H1 (cell line): Measurements from ENCODE around the gene PKP1. TPM values are rescaled to one million over a fixed set of nuclear protein-coding genes. Genes with fewer than 3 reads are reported as not detected.

ENCODE experiments used
- CTCF ChIA-PET: fragments of 300-600 bp; sonication (Branson Sonifier 250); formaldehyde crosslinking; loops from one replicate; lab custom pipeline; 2021; ENCODE audit not compliant: partially characterized antibody; lab: Charles Lee
- POLR2A ChIA-PET: fragments of 300-600 bp; sonication (Branson Sonifier 250); formaldehyde crosslinking; loops from one replicate; lab custom pipeline; 2021; ENCODE audit warnings: inconsistent platforms; ENCODE audit not compliant: partially characterized antibody; lab: Charles Lee
- DNase-seq, 2 experiments: peaks; one replicate each; pipeline versions ENCODE4 v3.0.0 to v3.0.0-alpha.2; 2010 to 2022; ENCODE audit warnings: low spot score in 2 of 2, low read depth in 1 of 2, mixed read lengths in 1 of 2
- FAIRE-seq: peaks from 2 replicates; lab custom pipeline; 2011; peaks lifted over from hg19 to GRCh38; lab: Jason Lieb, UNC
- H2AFZ ChIP-seq: 2 replicates; pipeline ENCODE4 v1.8.1; 2012; ENCODE audit warnings: low read length, inconsistent platforms
- H2AK5ac ChIP-seq: 2 replicates; pipeline ENCODE4 v1.6.1; 2013; ENCODE audit warnings: low read depth, low read length
- H2BK120ac ChIP-seq: replicated peaks from 2 replicates; pipeline ENCODE3; 2013; ENCODE audit warnings: low read depth, low read length, inconsistent platforms
- H2BK12ac ChIP-seq: 2 replicates; pipeline ENCODE4 v1.6.1; 2013; ENCODE audit warnings: low read depth, low read length
- H2BK15ac ChIP-seq: 2 replicates; pipeline ENCODE4 v1.6.1; 2013; ENCODE audit warnings: low read length
- H2BK20ac ChIP-seq: 2 replicates; pipeline ENCODE4 v1.6.1; 2013; ENCODE audit warnings: low read length
- H2BK5ac ChIP-seq: 2 replicates; pipeline ENCODE4 v1.6.1; 2013; ENCODE audit warnings: low read depth, low read length
- H3K14ac ChIP-seq: 2 replicates; pipeline ENCODE4 v1.6.1; 2013; ENCODE audit warnings: inconsistent platforms; ENCODE audit not compliant: insufficient read length
- H3K18ac ChIP-seq: 2 replicates; pipeline ENCODE4 v1.6.1; 2013; ENCODE audit warnings: low read length; ENCODE audit errors: extremely low read depth
- H3K23ac ChIP-seq: 2 replicates; pipeline ENCODE4 v1.6.1; 2013; ENCODE audit warnings: inconsistent platforms; ENCODE audit not compliant: insufficient read length
- H3K23me2 ChIP-seq: 2 replicates; pipeline ENCODE4 v1.6.1; 2013; ENCODE audit warnings: low read depth, low read length
- H3K27ac ChIP-seq: 2 replicates; pipeline ENCODE4 v1.6.1; 2011; ENCODE audit warnings: low read depth, low read length, inconsistent platforms
- H3K27me3 ChIP-seq, 4 experiments: replicated peaks in 1 of 4; 1 replicate in 1 of 4; 2 replicates in 3 of 4; pipeline versions ENCODE4 v1.6.1 to v1.8.1; 2011 to 2013; ENCODE audit warnings: low read length in 3 of 4, mild to moderate bottlenecking in 3 of 4, inconsistent platforms in 2 of 4, mixed read lengths in 2 of 4, moderate library complexity in 1 of 4; ENCODE audit not compliant: control insufficient read depth in 3 of 4, insufficient read depth in 3 of 4; ENCODE audit errors: extremely low read depth in 1 of 4
- H3K36me3 ChIP-seq, 4 experiments: 2 replicates each; pipeline versions ENCODE4 v1.6.1 to v1.8.1; 2011 to 2013; ENCODE audit warnings: mild to moderate bottlenecking in 4 of 4, low read length in 3 of 4, moderate library complexity in 2 of 4, control low read depth in 1 of 4, inconsistent platforms in 1 of 4; ENCODE audit not compliant: insufficient read depth in 4 of 4, control insufficient read depth in 2 of 4
- H3K4ac ChIP-seq: replicated peaks from 2 replicates; pipeline ENCODE3; 2013; ENCODE audit warnings: low read length, low read depth, mixed read lengths, inconsistent platforms; ENCODE audit not compliant: insufficient read length
- H3K4me1 ChIP-seq, 4 experiments: replicated peaks in 1 of 4; 1 replicate in 1 of 4; 2 replicates in 3 of 4; pipeline versions ENCODE4 v1.6.1 to v1.8.1; 2011 to 2013; ENCODE audit warnings: low read length in 3 of 4, inconsistent platforms in 2 of 4, mixed read lengths in 1 of 4; ENCODE audit not compliant: insufficient read depth in 4 of 4, control insufficient read depth in 3 of 4
- H3K4me2 ChIP-seq, 2 experiments: 2 replicates each; pipeline versions ENCODE4 v1.6.1 to v1.8.1; 2011 to 2013; ENCODE audit warnings: low read depth in 2 of 2, low read length in 2 of 2, control low read depth in 1 of 2, inconsistent platforms in 1 of 2, mild to moderate bottlenecking in 1 of 2; ENCODE audit not compliant: insufficient read depth in 1 of 2
- H3K4me3 ChIP-seq, 4 experiments: fragments of 200-600, 300-600 bp in 1 of 4; sonication (generic), shearing (Covaris generic), sonication (Bioruptor Twin) in 1 of 4; 2 replicates each; pipeline versions ENCODE4 v1.5.1 to v1.8.1; 2011 to 2016; ENCODE audit warnings: low read length in 4 of 4, low read depth in 3 of 4, control low read depth in 2 of 4, inconsistent platforms in 2 of 4, mild to moderate bottlenecking in 2 of 4, mixed read lengths in 1 of 4, moderate library complexity in 1 of 4; ENCODE audit not compliant: insufficient read depth in 2 of 4; ENCODE audit errors: extremely low read depth in 1 of 4
- H3K56ac ChIP-seq: replicated peaks from 2 replicates; pipeline ENCODE3; 2013; ENCODE audit warnings: low read depth, mild to moderate bottlenecking, mixed read lengths, low read length, inconsistent platforms; ENCODE audit not compliant: insufficient read length
- H3K79me1 ChIP-seq: 2 replicates; pipeline ENCODE4 v1.6.1; 2013; ENCODE audit warnings: low read depth, low read length, control low read depth
- H3K79me2 ChIP-seq, 2 experiments: 2 replicates each; pipeline versions ENCODE4 v1.6.1 to v1.8.1; 2012 to 2013; ENCODE audit warnings: low read length in 2 of 2, mild to moderate bottlenecking in 2 of 2, inconsistent platforms in 1 of 2; ENCODE audit not compliant: insufficient read depth in 2 of 2, control insufficient read depth in 1 of 2
- H3K9ac ChIP-seq, 4 experiments: replicated peaks in 1 of 4; 1 replicate in 1 of 4; 2 replicates in 3 of 4; pipeline versions ENCODE4 v1.6.1 to v1.8.1; 2011 to 2013; ENCODE audit warnings: low read depth in 3 of 4, low read length in 3 of 4, control low read depth in 2 of 4, mild to moderate bottlenecking in 2 of 4, moderate library complexity in 2 of 4, inconsistent platforms in 1 of 4; ENCODE audit errors: extremely low read depth in 1 of 4
- H3K9me3 ChIP-seq, 2 experiments: 2 replicates each; pipeline versions ENCODE4 v1.6.1 to v1.8.1; 2012 to 2013; ENCODE audit warnings: mild to moderate bottlenecking in 2 of 2, moderate library complexity in 2 of 2, control low read depth in 1 of 2, inconsistent platforms in 1 of 2, low read depth in 1 of 2, low read length in 1 of 2, mixed read lengths in 1 of 2; ENCODE audit not compliant: insufficient read depth in 2 of 2
- H4K20me1 ChIP-seq, 2 experiments: replicated peaks in 1 of 2; 2 replicates each; pipeline versions ENCODE3 to v1.8.1; 2011 to 2013; ENCODE audit warnings: inconsistent platforms in 2 of 2, low read length in 2 of 2, mild to moderate bottlenecking in 1 of 2; ENCODE audit not compliant: insufficient read depth in 2 of 2, control insufficient read depth in 1 of 2
- H4K5ac ChIP-seq: 2 replicates; pipeline ENCODE4 v1.6.1; 2013; ENCODE audit warnings: low read length, low read depth, mixed read lengths, inconsistent platforms; ENCODE audit not compliant: insufficient read length
- H4K8ac ChIP-seq: 2 replicates; pipeline ENCODE4 v1.8.0; 2013; ENCODE audit warnings: mild to moderate bottlenecking, moderate library complexity, low read length, inconsistent platforms; ENCODE audit not compliant: insufficient read depth; ENCODE audit errors: extremely low read depth
- H4K91ac ChIP-seq: replicated peaks from 2 replicates; pipeline ENCODE3; 2013; ENCODE audit warnings: low read length, mixed read lengths, inconsistent platforms; ENCODE audit not compliant: insufficient read length
- ASH2L ChIP-seq: fragments of 200-600, 300-600 bp; sonication (generic); IDR thresholded peaks from one replicate; pipeline ENCODE4 v1.7.1; 2017; ENCODE audit warnings: low read length
- CBX8 ChIP-seq: fragments of 300-800, 300-1000 bp; sonication (generic); IDR thresholded peaks from 2 replicates; pipeline ENCODE4 v1.7.1; 2016; ENCODE audit warnings: low read depth, low read length, borderline replicate concordance
- E2F6 ChIP-seq: IDR thresholded peaks from 2 replicates; pipeline ENCODE4 v1.6.1; 2012; ENCODE audit warnings: inconsistent platforms
- RFX5 ChIP-seq: IDR thresholded peaks from 2 replicates; pipeline ENCODE4 v1.6.1; 2011; ENCODE audit warnings: low read depth, low read length, improper control_type of control experiment, borderline replicate concordance
- WGBS, 2 experiments: shearing (Covaris generic) in 1 of 2; methylation state at CpG; one replicate each; pipeline versions ENCODE4 v1.1.6 to v1.1.7; 2013 to 2015; ENCODE audit warnings: low lambda C conversion rate in 2 of 2, mixed read lengths in 2 of 2, inconsistent platforms in 1 of 2, low coverage in 1 of 2, missing lambda C conversion rate in 1 of 2; ENCODE audit not compliant: insufficient replicate concordance in 2 of 2, insufficient coverage in 1 of 2, insufficient read length in 1 of 2; ENCODE audit errors: extremely low coverage in 1 of 2, missing lambda C conversion rate in 1 of 2; 5-methylcytosine and 5-hydroxymethylcytosine counted together
- long read RNA-seq, 2 experiments: library from RNA in 1 of 2; library from capped mRNA in 1 of 2; stranded (forward); transcript quantifications; one replicate each; pipeline ENCODE4 v2.0.0, GENCODE V29; 2021; ENCODE audit warnings: inconsistent platforms in 1 of 2
- polyA minus RNA-seq, 3 experiments: library from RNA; depleted of rRNA, polyadenylated mRNA; stranded (reverse); fragments of >200 nt; gene quantifications; 1 replicate in 2 of 3; 2 replicates in 1 of 3; pipeline ENCODE4 v1.2.3, GENCODE V29; 2011
- polyA plus RNA-seq, 7 experiments: library from polyadenylated mRNA; depleted of rRNA in 3 of 7; stranded (reverse) in 5 of 7; unstranded in 2 of 7; fragments of >200 nt in 5 of 7; fragments of 200-250 nt in 2 of 7; gene quantifications; 1 replicate in 5 of 7; 2 replicates in 1 of 7; 4 replicates in 1 of 7; pipeline versions ENCODE4 v1.2.1 to v1.2.3, GENCODE V29; 2011 to 2013; ENCODE audit warnings: missing spikeins in 2 of 7, mixed read lengths in 2 of 7
- total RNA-seq: library from RNA; stranded (reverse); fragmentation: NEBNext Ultra II Directional; extraction: Animal tissue kit (Norgen Biotek cat#: 25700); gene quantifications from 2 replicates; pipeline ENCODE4 v1.2.1, GENCODE V29; 2021

PKP1 gene, protein sequence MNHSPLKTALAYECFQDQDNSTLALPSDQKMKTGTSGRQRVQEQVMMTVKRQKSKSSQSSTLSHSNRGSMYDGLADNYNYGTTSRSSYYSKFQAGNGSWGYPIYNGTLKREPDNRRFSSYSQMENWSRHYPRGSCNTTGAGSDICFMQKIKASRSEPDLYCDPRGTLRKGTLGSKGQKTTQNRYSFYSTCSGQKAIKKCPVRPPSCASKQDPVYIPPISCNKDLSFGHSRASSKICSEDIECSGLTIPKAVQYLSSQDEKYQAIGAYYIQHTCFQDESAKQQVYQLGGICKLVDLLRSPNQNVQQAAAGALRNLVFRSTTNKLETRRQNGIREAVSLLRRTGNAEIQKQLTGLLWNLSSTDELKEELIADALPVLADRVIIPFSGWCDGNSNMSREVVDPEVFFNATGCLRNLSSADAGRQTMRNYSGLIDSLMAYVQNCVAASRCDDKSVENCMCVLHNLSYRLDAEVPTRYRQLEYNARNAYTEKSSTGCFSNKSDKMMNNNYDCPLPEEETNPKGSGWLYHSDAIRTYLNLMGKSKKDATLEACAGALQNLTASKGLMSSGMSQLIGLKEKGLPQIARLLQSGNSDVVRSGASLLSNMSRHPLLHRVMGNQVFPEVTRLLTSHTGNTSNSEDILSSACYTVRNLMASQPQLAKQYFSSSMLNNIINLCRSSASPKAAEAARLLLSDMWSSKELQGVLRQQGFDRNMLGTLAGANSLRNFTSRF
- total RNA-seq (0.88 and 0.95 TPM in 2 replicates), polyA plus RNA-seq (2011; rRNA removed) (0.21 and 0.66 TPM in 2 replicates), polyA minus RNA-seq (2011; rRNA and poly(A)+ RNA removed) (0.39 and 0.63 TPM in 2 replicates)
- 0.37 TPM for polyA plus RNA-seq (2011; cell fraction: cytosol; rRNA removed)
- polyA plus RNA-seq (2011; cell fraction: nucleus; rRNA removed): 0.97 TPM
- polyA plus RNA-seq (2012, experiment 1 of 2): 0.25 to 0.48 TPM (median 0.42 TPM) in 4 replicates
- 0.25 TPM for polyA plus RNA-seq (2012, experiment 2 of 2)
- polyA plus RNA-seq (2013, experiment 1 of 2): 0.24 TPM
- polyA plus RNA-seq (2013, experiment 2 of 2): 0.20 TPM
- polyA minus RNA-seq (2011; cell fraction: cytosol; rRNA and poly(A)+ RNA removed): 0.22 TPM
- 0.40 TPM for polyA minus RNA-seq (2011; cell fraction: nucleus; rRNA and poly(A)+ RNA removed)
- long read RNA-seq, experiment 1: 0 reads
- long read RNA-seq, experiment 2: 0 reads

- no peaks in the 10 kb centered on the region for H3K79me2 ChIP-seq
- FAIRE-seq: no peak
- H3K9me3 ChIP-seq: no peaks in the 10 kb centered on the region; a peak in 1 of 4 replicates
- no peaks in the 10 kb centered on the region for H3K36me3 ChIP-seq
- peak within 1 kb of the TSS; percentile 60; the same call in 1 of the 2 replicates for H2BK5ac ChIP-seq
- H3K4ac ChIP-seq: peak within 1 kb of the TSS; percentile 33
- POLR2A ChIA-PET: interaction anchor here (0.6 to 1.9 kb wide), 5 partner anchors 16 to 266 kb away, joined by 3 to 5 read pairs (median 4); no protein-coding TSS in a partner anchor
- H3K23ac ChIP-seq: no peak within 1 kb of the TSS
- H2AFZ ChIP-seq: peak within 1 kb of the TSS; percentile 86; the same call in 1 of the 2 replicates
- H4K8ac ChIP-seq: peak within 1 kb of the TSS; percentile 83
- H3K4me1 ChIP-seq: peaks cover 0 to 9% (median 9%) of the 10 kb centered on the region in 4 experiments; a peak in 5 of 7 replicates
- no peaks in the 10 kb centered on the region for H4K20me1 ChIP-seq
- peak within 1 kb of the TSS; percentile 90 for H3K18ac ChIP-seq
- no peak within 1 kb of the TSS for H3K14ac ChIP-seq
- H3K27me3 ChIP-seq: peaks cover 15 to 31% (median 30%) of the 10 kb centered on the region in 4 experiments
- H2BK20ac ChIP-seq: peak within 1 kb of the TSS; percentile 80; the same call in 1 of the 2 replicates
- H2AK5ac ChIP-seq: no peak within 1 kb of the TSS
- H3K27ac ChIP-seq: no peak within 1 kb of the TSS
- H3K9ac ChIP-seq: no peak within 1 kb of the TSS
- no peak within 1 kb of the TSS for H4K5ac ChIP-seq
- peaks cover 8% of the 10 kb centered on the region; the same call in 1 of the 2 replicates for H3K23me2 ChIP-seq
- no peak within 1 kb of the TSS for H3K56ac ChIP-seq
- WGBS, 2 experiments: 36% methylated on average over 52 of the region's 55 CpGs; no CpG with 5 or more reads in 1 of the 2 experiments
- H2BK15ac ChIP-seq: peak within 1 kb of the TSS; percentile 81; the same call in 1 of the 2 replicates
- H3K4me3 ChIP-seq: peak within 1 kb of the TSS in 3 of 4 experiments; percentile 3 to 41 (median 16); a peak in 3 of 8 replicates
- CTCF ChIA-PET: interaction anchor here (0.6 to 5.3 kb wide), 16 partner anchors 9 to 674 kb away, joined by 3 to 45 read pairs (median 4); no protein-coding TSS in a partner anchor
- no peaks in the 10 kb centered on the region for H3K79me1 ChIP-seq
- H2BK12ac ChIP-seq: peak within 1 kb of the TSS; percentile 77; the same call in 1 of the 2 replicates
- peak in 1 of 2 experiments; percentile 79 for DNase-seq
- H2BK120ac ChIP-seq: peak within 1 kb of the TSS; percentile 61
- H4K91ac ChIP-seq: peak within 1 kb of the TSS; percentile 86
- H3K4me2 ChIP-seq: peak within 1 kb of the TSS; percentile 56 to 57
- TF ChIP-seq ASH2L (peak; percentile 36), RFX5 (no peak), E2F6 (peak; percentile 94), CBX8 (no peak)
Measured at GRCh38 chr1:201282931-201283829, at the start of gene PKP1. Gene PKP1 (plus strand): TSS chr1:201283506. CDS start chr1:201283703, 197 bp downstream.
